RWPE1 (cell line): Measurements from ENCODE around the gene SURF6.

Source experiments
- CTCF ChIA-PET: fragments of 350-600 bp; sonication (Branson Sonifier 250); formaldehyde crosslinking; extraction: SDS; loops from one replicate; lab custom pipeline; 2021; lab: Yijun Ruan, JAX
- POLR2A ChIA-PET: fragments of 400-600 bp; formaldehyde crosslinking; extraction: SDS; loops from one replicate; lab custom pipeline; 2020; ENCODE audit warnings: antibody characterized with exemption; ENCODE audit not compliant: low non-redundant PET; lab: Yijun Ruan, JAX
- DNase-seq: peaks from one replicate; pipeline ENCODE4 v3.0.0; 2012; ENCODE audit warnings: low spot score
- H3K27ac ChIP-seq: fragments of 450-650 bp; 2 replicates; pipeline ENCODE4 v1.5.1; 2017
- TF ChIP-seq, protein P1 (sequence below): fragments of 450-650 bp; conservative IDR thresholded peaks from 2 replicates; pipeline ENCODE4 v1.5.1; 2017; ENCODE audit warnings: low read depth, mild to moderate bottlenecking

Gene SURF6

GRCh38 chr9:133375116-133375723, 39.2 kb upstream of the SURF6 start:
- peak; percentile 72 for DNase-seq
- TF ChIP-seq, protein P1, sequence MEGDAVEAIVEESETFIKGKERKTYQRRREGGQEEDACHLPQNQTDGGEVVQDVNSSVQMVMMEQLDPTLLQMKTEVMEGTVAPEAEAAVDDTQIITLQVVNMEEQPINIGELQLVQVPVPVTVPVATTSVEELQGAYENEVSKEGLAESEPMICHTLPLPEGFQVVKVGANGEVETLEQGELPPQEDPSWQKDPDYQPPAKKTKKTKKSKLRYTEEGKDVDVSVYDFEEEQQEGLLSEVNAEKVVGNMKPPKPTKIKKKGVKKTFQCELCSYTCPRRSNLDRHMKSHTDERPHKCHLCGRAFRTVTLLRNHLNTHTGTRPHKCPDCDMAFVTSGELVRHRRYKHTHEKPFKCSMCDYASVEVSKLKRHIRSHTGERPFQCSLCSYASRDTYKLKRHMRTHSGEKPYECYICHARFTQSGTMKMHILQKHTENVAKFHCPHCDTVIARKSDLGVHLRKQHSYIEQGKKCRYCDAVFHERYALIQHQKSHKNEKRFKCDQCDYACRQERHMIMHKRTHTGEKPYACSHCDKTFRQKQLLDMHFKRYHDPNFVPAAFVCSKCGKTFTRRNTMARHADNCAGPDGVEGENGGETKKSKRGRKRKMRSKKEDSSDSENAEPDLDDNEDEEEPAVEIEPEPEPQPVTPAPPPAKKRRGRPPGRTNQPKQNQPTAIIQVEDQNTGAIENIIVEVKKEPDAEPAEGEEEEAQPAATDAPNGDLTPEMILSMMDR, result peak; percentile 79
- peak overlapping the region; percentile 92 for H3K27ac ChIP-seq
- ChIA-PET CTCF (interaction anchor here (0.6 to 0.9 kb wide), 2 partner anchors 44 to 111 kb away, joined by 3 to 4 read pairs; no protein-coding TSS in a partner anchor), POLR2A (interaction anchor here (0.6 kb wide), 1 partner anchor 68 kb away, joined by 3 read pairs; no protein-coding TSS in a partner anchor)

DNA sequence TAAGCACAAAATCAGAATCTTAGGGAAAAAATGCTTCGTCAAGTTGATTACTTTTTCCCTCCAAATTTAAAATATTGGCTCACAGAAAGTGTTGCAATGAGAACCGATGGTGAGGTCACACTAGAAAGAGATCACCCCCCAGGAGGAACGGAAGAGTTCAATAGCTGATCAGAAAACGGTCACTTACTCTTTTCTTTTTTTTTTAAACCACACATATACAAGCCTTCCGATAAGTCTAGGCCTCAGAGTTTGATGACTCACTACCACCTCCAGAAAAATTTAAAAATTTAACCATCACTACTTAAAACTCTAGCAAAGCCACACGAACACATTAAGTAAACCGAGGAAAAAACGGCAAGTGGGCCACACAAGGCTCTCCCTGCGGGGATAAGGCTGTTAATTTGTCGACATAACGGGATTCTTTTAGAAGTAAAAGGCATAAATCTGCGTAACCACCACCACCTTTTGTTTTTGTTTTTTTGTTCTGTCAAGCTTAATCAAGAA, 38.7 kb upstream of the SURF6 start:
- TF ChIP-seq, protein P1, result no peak
- DNase-seq, result no peak
- ChIA-PET POLR2A (no interaction called here), CTCF (interaction anchor here (0.6 to 0.9 kb wide), 3 partner anchors 14 to 112 kb away, joined by 3 to 4 read pairs (median 3); no protein-coding TSS in a partner anchor)
- peak overlapping the region; percentile 92 for H3K27ac ChIP-seq

DNA sequence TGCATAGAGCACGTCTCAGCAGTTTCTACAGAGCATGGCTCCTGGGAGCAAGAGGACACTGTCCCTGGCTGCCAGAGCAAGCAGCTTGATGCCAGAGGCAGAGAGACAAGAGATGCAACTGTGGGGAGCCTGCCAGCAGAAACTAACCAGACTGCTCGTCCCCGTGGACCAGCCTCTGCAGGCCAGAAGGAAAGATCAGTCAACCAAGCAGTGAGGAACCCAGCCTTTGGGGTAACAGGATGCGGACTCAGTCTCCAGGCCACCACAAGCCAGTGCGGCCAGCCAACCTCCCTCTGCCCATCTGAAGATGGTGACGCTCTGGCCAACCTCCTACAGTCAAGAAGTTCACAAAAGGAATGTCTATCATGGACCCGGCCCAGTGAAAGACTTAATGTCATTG, 36.2 kb upstream of the SURF6 start:
- TF ChIP-seq, protein P1, result no peak
- ChIA-PET CTCF (interaction anchor here (0.5 to 0.8 kb wide), 3 partner anchors 37 to 370 kb away, joined by 3 to 4 read pairs (median 3); no protein-coding TSS in a partner anchor), POLR2A (interaction anchor here (0.9 kb wide), 1 partner anchor 18 kb away, joined by 4 read pairs; no protein-coding TSS in a partner anchor)
- DNase-seq, result no peak
- H3K27ac ChIP-seq, result peak overlapping the region; percentile 26; the same call in 1 of the 2 replicates

GRCh38 chr9:133371261-133371711, 35.3 kb upstream of the SURF6 start:
- no peak for DNase-seq
- CTCF ChIA-PET, result no interaction called here
- TF ChIP-seq, protein P1, result no peak
- peak overlapping the region; percentile 26 for H3K27ac ChIP-seq
- POLR2A ChIA-PET, result no interaction called here

- ChIA-PET CTCF (interaction anchor here (0.6 kb wide), 3 partner anchors 9 to 41 kb away, joined by 3 read pairs; no protein-coding TSS in a partner anchor), POLR2A (no interaction called here)
- peak overlapping the region; percentile 26 for H3K27ac ChIP-seq
These were observed 34.7 kb upstream of the SURF6 start for GRCh38 chr9:133370685-133371084.

DNA sequence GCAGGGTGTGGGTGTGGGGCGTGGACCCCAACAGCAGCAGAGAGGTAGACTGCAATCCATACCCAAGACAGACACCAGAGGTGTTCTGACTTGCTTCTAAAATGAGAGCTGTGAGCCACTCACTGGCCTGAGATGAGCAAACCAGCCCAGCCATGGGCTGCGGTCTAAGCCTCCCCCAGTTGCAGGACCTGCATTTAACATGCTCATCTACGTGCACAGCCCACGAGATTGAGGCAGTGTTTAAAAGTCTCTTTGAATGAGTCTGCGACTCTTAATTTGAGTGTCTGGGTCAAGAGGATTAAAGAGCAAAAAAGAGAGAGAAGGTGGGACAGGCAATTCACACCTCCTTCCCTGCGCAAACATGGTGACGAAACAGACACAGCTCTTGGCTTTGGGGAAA, 33.9 kb upstream of the SURF6 start:
- POLR2A ChIA-PET, result interaction anchor here (0.6 kb wide), 1 partner anchor 15 kb away, joined by 3 read pairs; no protein-coding TSS in a partner anchor
- TF ChIP-seq, protein P1, result no peak
- CTCF ChIA-PET, result interaction anchor here (0.6 kb wide), 1 partner anchor 19 kb away, joined by 3 read pairs; no protein-coding TSS in a partner anchor
- no peak for DNase-seq
- H3K27ac ChIP-seq, result peak overlapping the region; percentile 14

More at GRCh38 chr9:133370685-133371084, 34.7 kb upstream of the SURF6 start:
- no peak for DNase-seq
- TF ChIP-seq, protein P1, result no peak
